Activated CD4-positive, alpha-beta T cell treated with anti-CD3 and anti-CD28 coated beads, Interleukin-2, Interleukin-4, amounts not matched to agents 100 ng/mL and 50 ng/mL, durations not matched to agents 16 hours and 8 hours (primary cell): Measurements from ENCODE around the gene SPRING1.

Experiments used
- DNase-seq: peaks from one replicate; pipeline ENCODE4 v3.0.0-alpha.2; 2020; ENCODE audit warnings: low spot score

SPRING1 gene

DNA sequence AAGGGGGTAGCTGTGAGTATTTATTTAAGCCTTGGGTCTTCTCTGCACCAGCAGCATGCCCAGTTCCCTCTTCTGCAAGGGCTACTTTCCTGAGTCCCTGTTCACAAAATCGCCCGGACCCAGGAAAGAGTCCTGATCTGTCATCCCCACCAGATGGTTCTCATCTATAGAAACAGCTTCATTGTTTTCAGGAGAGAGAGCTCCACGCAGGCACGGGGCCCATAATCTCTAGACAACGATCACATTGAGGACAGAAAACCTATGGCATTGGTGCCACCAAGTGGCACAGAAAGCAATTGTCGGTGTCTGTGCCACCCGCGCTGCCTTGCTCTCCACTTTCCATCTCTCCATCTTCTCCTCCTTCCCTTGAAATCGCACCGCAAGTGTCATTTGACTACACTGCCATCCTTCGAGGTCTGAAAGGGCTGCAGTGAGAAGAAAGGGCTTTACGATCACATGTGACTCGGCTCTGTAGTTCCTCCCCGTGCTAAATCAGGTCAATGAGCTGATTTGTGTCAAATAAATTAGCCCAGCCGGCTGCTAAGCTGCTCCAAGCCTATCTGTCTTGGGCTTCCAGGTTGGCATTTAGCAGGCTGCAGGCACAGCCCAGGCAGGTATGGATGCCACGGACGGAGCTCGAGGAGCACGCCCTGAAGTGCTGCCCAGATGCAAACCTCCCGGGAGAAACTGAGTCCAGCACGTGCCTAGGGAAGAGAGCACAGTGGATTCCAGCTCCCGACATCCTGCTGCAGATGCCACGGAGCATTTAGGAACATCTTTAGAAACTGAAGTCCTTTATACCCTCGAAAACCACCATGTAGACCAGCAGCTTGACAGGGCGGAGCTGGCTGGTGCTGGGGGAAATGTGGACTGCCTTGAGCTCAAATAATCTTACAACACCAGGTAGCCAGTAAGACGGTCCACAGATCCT, 28.8 kb downstream of the SPRING1 start:
- DNase-seq = peak; percentile 53

DNA sequence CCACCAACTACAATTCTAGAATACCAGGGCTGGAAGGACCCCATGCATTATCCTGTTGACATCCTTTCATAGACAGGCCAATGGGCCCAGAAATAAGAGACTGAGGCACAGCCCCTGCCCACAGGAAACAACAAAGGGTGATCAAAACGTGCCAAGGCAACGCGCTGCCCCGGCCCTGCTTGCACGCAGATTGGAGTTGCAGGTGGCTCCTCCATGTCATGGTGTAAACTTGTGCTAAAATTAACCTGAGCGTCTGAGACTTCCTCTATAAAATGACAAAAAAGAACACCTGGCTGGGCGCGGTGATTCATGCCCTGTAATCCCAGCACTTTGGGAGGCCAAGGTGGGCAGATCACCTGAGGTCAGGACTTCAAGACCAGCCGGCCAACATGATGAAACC, 30.1 kb downstream of the SPRING1 start:
- no peak for DNase-seq

- peak; percentile 68 for DNase-seq
Measured at GRCh38 chr12:116703214-116703795, 34.6 kb downstream of the SPRING1 start.

GRCh38 chr12:116701432-116701831, 36.4 kb downstream of the SPRING1 start:
- DNase-seq = no peak

DNA sequence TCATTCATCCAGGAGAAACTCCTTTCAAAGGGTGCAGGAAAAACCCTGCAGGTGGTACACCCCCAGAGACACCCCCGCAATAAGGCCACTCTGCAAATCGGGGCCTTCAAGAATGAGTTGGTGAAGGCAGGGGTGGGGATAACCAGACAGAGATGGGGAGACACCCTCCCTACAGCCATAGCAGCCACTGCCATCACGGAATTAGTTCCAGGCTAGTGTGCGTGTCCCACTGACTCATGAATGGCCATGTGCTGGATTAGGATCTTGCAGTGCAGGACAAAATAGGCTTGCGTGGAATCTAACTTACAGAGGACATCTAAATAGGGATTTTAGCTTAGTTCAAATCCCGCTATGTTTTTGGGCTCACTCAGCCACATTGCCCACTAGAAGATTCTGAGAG, 37.8 kb downstream of the SPRING1 start:
- DNase-seq = no peak

DNA sequence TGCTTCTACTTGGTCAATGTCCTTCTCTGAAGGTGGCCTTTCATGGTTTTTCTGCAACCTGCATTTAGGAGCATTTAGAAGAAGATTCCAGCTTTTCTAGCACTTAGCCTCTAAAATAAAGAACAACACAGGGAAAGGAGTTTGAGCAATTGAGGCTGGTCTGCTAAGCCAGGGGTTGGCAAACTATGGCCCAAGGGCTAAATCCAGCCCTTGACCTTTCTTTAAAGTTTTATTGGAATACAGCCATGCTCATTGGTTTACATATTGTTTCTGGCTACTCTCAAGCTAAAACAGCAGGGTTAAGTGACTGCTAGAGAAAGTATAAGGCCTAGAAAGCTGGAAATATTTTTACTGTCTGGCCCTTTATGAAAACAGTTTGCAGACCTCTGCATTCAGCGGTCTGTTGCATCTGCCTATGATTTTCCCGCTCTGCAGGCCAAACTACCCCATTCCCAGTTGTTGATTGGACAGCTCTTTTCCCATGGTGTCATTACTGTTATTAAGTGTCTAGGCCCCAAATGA, 39.3 kb downstream of the SPRING1 start:
- DNase-seq = no peak

DNA sequence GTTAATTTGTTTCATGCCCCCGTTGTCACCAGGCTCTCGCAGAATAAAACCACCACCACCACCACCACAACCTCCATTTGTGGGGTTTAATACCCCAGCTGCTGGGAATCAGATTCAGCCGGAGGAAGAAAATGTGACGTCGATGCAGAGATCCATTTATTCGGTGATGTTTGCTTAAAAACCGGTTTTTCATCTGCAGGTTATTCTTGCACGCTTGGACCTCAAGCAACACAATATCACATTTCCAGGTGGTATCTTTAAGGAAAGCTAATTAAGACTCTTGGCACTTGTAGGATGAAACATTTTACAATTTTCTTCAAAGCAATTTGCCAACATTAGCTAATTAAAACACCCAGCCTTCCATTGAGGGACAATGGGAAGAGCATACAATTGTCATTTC, 39.8 kb downstream of the SPRING1 start:
- no peak for DNase-seq

DNA sequence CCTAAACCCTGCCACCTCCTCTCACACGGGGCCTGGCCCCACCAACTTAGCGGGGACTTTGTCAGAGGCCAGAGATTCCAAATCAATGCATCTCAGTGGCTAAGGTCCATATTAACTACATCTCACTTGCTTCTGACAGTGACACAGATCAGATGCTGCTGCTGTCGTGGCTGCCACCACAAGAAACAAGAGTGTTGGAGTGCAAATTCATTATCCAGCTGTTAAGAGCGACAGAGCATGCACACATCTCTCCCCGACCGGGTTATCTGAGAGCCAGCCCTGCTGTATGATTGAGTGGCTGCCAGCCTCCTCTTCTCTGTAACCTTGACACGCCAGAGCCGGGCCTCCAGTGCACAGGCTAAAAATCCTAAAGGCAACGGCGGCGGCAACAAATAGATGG, 40.2 kb downstream of the SPRING1 start:
- no peak for DNase-seq

GRCh38 chr12:116697305-116697704, 40.6 kb downstream of the SPRING1 start:
- DNase-seq = no peak

DNA sequence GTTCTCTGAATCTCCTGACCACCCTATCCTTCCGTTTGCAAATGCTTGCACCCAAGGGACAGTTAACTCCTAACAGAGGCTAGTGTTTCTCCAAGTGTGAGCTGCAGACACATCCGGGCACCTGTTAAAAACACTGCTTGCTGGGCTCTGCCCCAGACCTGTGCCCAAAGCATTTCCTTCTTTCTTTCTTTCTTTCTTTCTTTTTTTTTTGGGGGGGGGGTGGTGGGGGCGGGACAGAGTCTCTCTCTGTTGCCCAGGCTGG, 42.5 kb downstream of the SPRING1 start:
- DNase-seq = no peak

DNA sequence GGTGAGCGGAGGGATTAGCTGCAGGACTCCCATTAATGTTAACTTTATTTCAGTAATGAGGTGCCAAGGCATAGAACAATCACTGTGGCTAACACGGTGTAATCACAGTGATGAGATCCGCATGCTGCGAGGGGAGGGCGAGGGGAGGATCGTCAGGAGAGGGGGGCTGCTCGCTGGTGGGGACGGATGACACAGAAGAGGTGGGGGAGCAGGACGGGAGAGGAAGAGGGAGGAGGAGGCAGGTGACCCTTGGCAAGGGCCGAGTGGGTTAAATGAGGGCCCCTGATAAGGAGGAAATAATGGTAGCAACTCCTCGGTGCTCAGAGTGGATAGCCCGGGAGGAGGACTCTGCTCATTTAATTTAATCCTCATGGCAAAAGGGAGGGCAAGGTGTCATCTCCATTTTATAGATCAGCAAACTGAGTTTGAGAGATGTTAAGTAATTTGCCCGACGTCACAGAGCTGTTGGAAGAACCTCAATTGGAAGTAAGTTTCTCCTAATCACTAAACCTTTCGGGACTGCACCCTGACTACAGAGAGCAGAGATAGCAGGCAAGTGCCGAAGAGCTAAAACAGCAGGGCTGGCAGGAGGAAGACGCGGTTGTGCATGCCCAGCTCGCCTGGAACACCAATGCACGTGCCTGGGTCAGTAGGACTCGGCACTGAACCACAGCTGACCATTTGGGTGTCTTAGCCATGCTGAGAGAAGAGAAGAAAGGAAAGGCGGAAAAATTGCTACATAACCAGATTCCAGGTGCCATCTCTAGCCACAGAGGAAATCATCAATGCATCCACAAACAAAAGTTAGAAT, 43.0 kb downstream of the SPRING1 start:
- no peak for DNase-seq

GRCh38 chr12:116693286-116694227, 44.3 kb downstream of the SPRING1 start:
- no peak for DNase-seq

- DNase-seq = no peak
Measured at GRCh38 chr12:116692605-116693004, 45.3 kb downstream of the SPRING1 start.

DNA sequence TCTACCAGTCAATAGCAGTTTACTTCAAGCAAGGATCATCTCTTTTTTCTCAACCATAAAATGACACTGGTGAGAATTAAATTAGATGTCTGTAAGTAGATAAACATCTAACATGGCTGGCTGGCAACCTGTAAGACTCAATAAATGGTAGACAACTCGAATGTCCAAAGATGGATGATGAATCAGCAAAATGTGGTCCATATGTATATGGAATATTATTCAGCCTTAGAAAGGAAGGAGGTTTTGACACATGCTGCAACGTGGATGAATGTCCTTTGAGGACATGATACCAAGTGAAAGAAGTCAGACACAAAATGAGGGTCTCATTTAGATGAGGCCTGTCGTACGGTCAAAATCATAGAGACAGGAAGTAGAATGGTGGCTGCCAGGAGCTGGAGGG, 46.2 kb downstream of the SPRING1 start:
- no peak for DNase-seq

- DNase-seq = no peak
Measured at GRCh38 chr12:116691205-116691604, 46.7 kb downstream of the SPRING1 start.

DNA sequence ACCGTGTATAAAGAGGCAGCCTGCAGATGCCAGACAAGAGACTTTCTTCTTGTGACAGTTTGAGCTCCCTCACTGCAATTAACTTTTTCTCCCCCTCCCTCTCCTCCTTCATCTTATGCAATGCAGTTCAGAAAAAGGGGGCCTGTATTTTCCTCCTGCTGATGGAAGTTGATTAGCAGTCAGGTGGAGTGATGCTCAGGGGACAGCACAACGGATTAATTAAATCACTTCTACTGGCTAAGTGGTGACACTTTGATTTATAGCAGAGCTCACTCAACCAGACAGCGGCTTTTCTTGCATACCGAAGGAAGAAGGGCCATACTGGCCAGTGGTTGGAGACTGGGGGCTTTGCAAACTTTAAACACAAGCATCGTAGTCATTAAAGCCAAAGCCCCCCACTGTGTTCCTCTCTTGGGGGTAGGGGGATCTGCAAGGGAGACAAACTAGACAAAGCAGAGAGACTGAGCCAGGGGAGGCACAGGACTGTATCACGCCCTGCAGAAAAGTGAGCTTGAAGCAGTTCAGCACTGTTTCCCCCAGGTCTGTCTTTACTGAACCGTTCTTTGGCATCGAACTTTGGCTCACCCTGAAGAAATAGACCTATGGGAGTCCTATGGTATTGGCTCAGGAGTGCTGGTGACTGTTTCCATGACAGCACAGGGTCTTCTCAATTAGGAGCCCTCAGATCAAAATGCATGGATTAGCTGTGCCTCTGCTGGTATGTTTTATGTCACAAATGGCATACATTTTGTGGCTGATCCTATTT, 47.7 kb downstream of the SPRING1 start:
- no peak for DNase-seq

DNA sequence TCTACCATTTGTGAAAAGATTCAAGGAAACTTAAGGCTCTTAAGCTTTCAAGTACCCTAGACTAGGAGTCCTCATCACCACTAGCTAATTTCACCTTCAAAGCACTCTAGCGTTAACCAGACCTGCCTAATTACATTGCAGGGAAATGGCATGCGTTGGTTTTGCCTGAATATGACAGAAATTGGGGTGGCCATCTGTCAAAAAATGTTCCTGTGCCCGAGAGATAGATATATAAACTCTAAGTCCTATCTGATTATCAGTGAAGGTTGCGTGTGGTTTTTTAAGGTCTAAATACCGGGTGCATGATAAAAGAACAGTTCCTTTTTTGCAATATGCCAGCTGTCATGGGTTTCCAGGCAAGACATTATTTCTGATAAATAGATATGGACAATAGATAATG, 48.3 kb downstream of the SPRING1 start:
- DNase-seq = no peak
